ENCODE data around the gene TNXB. TPM values are rescaled to one million over a fixed set of nuclear protein-coding genes. Genes with fewer than 3 reads are reported as not detected.
"Not testable (repeated sequence)": the region's sequence is repeated elsewhere in the genome, so short reads cannot be mapped to it uniquely, and the experiment has no call there.

The TNXB gene
- total RNA-seq, 1 experiment from 2014 or later = 3.3 TPM

DNA sequence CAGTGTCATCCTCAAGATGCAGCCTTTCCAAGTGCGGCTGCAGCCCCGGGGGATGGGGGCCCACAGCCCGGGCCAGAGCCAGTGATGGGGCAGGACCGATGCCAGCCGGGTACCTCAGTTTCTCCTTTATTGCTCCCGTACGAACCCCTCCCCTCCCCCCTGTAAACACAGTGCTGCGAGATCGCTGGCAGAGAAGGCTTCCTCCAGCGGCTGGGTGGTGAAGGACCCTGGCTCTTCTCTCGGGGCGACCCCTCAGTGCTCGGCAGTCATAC lies 68.2 kb downstream of the TNXB start:
- DNase-seq; H3K4me3 ChIP-seq; H3K36me3 ChIP-seq; H3K9me3 ChIP-seq (replicated peaks); H3K27ac ChIP-seq; H3K27me3 ChIP-seq; H3K4me1 ChIP-seq: not testable (repeated sequence)

DNA sequence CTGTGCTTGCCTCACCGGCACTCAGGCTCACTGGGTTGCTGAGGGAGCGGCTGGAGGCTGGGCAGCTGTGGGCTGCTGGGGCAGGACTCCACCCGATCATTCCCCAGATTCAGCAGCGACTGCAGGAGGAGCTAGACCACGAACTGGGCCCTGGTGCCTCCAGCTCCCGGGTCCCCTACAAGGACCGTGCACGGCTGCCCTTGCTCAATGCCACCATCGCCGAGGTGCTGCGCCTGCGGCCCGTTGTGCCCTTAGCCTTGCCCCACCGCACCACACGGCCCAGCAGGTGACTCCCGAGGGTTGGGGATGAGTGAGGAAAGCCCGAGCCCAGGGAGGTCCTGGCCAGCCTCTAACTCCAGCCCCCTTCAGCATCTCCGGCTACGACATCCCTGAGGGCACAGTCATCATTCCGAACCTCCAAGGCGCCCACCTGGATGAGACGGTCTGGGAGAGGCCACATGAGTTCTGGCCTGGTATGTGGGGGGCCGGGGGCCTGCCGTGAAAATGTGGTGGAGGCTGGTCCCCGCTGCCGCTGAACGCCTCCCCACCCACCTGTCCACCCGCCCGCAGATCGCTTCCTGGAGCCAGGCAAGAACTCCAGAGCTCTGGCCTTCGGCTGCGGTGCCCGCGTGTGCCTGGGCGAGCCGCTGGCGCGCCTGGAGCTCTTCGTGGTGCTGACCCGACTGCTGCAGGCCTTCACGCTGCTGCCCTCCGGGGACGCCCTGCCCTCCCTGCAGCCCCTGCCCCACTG lies 68.7 kb downstream of the TNXB start:
- not testable (repeated sequence) for H3K27me3 ChIP-seq; DNase-seq; H3K36me3 ChIP-seq; H3K4me3 ChIP-seq; H3K9me3 ChIP-seq (replicated peaks); H3K4me1 ChIP-seq; H3K27ac ChIP-seq

- not testable (repeated sequence) for H3K36me3 ChIP-seq; DNase-seq; H3K27me3 ChIP-seq; H3K9me3 ChIP-seq (replicated peaks); H3K27ac ChIP-seq; H3K4me1 ChIP-seq; H3K4me3 ChIP-seq
These were observed 69.5 kb downstream of the TNXB start for GRCh38 chr6:32039321-32040274.

DNA sequence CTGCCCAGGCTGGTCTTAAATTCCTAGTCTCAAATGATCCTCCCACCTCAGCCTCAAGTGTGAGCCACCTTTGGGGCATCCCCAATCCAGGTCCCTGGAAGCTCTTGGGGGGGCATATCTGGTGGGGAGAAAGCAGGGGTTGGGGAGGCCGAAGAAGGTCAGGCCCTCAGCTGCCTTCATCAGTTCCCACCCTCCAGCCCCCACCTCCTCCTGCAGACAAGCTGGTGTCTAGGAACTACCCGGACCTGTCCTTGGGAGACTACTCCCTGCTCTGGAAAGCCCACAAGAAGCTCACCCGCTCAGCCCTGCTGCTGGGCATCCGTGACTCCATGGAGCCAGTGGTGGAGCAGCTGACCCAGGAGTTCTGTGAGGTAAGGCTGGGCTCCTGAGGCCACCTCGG lies 70.3 kb downstream of the TNXB start:
- H3K4me1 ChIP-seq; H3K36me3 ChIP-seq; H3K27ac ChIP-seq; H3K4me3 ChIP-seq; DNase-seq; H3K27me3 ChIP-seq; H3K9me3 ChIP-seq (replicated peaks): not testable (repeated sequence)

DNA sequence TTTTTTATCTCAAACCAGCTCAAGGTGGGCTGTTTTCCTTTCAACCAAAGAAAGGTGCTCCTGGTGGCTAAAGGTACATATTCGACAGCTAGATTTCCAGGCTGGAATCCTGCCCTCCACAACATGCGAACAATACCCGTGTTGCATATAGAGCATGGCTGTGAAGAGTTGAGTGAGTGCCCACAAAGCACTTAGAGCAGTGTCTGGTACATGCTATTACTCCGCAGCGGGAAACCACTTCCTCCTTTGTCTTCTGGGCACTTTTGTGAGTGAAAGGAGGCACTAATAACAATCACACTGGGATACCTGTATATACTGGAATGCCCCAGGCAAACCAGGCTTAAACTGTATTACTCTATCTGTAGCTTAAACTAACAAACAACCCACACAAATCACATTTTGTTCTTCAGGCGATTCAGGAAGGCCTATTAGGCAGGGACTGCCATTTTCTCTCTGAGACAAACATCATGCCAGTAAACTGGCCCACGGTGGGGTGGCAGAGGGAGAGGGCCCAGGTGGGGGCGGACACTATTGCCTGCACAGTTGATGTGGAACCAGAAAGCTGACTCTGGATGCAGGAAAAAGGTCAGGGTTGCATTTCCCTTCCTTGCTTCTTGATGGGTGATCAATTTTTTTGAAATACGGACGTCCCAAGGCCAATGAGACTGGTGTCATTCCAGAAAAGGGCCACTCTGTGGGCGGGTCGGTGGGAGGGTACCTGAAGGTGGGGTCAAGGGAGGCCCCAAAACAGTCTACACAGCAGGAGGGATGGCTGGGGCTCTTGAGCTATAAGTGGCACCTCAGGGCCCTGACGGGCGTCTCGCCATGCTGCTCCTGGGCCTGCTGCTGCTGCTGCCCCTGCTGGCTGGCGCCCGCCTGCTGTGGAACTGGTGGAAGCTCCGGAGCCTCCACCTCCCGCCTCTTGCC lies 71.3 kb downstream of the TNXB start, which contains the start of gene CYP21A2:
Gene CYP21A2 (plus strand): TSS at position 818 of the 927 bp plus-strand sequence. CDS start 8 bp downstream, at position 826.
- not testable (repeated sequence) for H3K9me3 ChIP-seq (replicated peaks); H3K27me3 ChIP-seq; DNase-seq

DNA sequence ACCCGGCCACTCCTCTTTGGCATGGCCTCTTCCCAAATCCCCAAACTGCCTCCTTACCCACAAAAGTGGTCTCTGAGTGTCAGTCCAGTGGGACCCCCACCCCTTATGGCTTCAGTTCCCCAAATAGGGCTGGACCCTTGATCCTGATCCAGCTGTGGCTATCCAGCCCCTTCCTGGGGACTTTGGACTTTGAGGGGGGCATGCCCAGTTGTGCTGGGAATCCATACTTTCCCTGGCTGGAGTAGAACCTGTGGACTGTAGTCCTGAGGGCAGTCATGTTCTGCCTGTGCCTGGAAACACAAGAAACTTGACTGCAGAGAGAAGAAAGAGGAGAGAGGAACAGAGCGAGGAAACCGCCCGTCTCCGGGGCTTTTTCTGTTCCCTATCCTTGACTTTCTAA lies 72.0 kb downstream of the TNXB start:
- H3K9me3 ChIP-seq (replicated peaks); DNase-seq: not testable (repeated sequence)

More for the DNA sequence above, 71.3 kb downstream of the TNXB start, which contains the start of gene CYP21A2:
- not testable (repeated sequence) for H3K27ac ChIP-seq, H3K36me3 ChIP-seq, H3K4me1 ChIP-seq, H3K4me3 ChIP-seq

DNA sequence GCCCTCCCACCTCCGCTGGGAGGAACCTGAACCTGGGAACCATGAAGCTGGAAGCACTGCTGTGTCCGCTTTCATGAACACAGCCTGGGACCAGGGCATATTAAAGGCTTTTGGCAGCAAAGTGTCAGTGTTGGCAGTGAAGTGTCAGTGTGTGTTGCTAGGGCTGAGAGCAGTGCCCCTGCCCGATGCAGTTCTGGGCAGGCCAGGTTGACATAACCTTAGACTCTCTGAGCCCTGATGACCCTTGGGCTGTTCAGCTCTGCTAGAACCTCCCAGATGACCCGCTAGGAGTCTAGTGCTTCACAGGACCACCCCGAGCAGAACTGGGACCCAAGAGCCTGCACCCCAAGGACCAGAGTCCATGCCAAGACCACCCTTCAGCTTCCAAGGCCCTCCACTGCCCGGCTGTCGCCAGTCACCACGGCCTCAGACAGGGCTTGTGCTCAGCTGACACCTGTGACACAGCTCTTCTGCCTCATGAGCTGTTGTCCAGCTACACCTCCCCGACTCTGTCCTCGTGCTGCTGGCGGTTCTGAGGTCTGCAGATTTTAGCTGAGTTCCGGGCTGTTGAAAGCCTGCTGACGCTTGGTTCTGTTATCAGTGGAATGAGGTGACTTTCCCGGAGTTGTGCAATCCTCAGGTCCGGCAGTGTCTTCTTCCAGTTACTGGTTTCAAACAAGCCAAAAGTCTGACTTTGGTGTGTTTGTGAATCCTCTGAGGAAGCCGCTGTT lies 73.7 kb downstream of the TNXB start:
- not testable (repeated sequence) for DNase-seq; H3K36me3 ChIP-seq; H3K4me3 ChIP-seq; H3K9me3 ChIP-seq (replicated peaks); H3K27me3 ChIP-seq; H3K27ac ChIP-seq; H3K4me1 ChIP-seq

More for the DNA sequence above, 72.0 kb downstream of the TNXB start:
- H3K4me3 ChIP-seq, H3K4me1 ChIP-seq, H3K27me3 ChIP-seq, H3K27ac ChIP-seq, H3K36me3 ChIP-seq: not testable (repeated sequence)

GRCh38 chr6:32029553-32029952 lies 79.6 kb downstream of the TNXB start:
- not testable (repeated sequence) for H3K4me3 ChIP-seq; H3K27ac ChIP-seq; H3K27me3 ChIP-seq; DNase-seq; H3K36me3 ChIP-seq; H3K4me1 ChIP-seq; H3K9me3 ChIP-seq (replicated peaks)

DNA sequence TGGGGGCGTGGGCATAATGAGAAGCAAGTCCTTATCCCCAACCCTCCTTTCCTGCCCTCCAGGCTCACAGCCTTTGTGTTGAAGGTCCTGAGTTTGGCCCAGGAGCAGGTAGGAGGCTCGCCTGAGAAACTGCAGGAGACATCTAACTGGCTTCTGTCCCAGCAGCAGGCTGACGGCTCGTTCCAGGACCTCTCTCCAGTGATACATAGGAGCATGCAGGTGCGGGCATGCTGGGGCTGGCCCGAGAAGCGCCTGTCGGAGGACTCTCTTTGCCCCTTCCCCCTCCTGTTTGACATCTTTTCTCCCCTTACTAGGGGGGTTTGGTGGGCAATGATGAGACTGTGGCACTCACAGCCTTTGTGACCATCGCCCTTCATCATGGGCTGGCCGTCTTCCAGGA lies 80.5 kb downstream of the TNXB start:
- not testable (repeated sequence) for H3K27me3 ChIP-seq; H3K4me3 ChIP-seq; H3K27ac ChIP-seq; H3K4me1 ChIP-seq; H3K36me3 ChIP-seq; DNase-seq; H3K9me3 ChIP-seq (replicated peaks)

DNA sequence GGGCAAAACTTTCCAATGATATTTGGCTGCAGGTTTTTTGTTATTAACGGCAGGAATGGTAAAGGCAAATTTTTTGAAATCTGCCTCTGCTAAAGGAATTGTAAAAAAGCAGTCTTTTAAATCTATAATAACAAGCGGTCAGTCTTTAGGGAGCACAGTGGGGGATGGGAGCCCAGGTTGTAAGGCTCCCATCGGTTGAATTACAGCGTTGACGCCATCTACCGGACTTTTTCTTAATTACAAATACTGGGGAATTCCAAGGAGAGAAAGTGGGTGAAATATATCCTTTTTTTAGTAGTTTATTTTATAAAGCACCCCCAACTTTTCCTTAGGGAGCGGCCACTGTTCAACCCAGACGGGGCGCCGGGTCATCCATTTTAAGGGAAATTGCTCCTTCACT lies 87.0 kb downstream of the TNXB start:
- not testable (repeated sequence) for H3K36me3 ChIP-seq; H3K27me3 ChIP-seq; H3K9me3 ChIP-seq (replicated peaks); H3K27ac ChIP-seq; H3K4me1 ChIP-seq; DNase-seq; H3K4me3 ChIP-seq

GRCh38 chr6:32014547-32014946 lies 94.6 kb downstream of the TNXB start, which contains the start of gene C4B:
C4B (plus strand) TSS chr6:32014795; CDS start chr6:32014846, 51 bp downstream.
- not testable (repeated sequence) for H3K27me3 ChIP-seq; H3K9me3 ChIP-seq (replicated peaks); H3K27ac ChIP-seq; H3K36me3 ChIP-seq; H3K4me3 ChIP-seq; H3K4me1 ChIP-seq; DNase-seq

DNA sequence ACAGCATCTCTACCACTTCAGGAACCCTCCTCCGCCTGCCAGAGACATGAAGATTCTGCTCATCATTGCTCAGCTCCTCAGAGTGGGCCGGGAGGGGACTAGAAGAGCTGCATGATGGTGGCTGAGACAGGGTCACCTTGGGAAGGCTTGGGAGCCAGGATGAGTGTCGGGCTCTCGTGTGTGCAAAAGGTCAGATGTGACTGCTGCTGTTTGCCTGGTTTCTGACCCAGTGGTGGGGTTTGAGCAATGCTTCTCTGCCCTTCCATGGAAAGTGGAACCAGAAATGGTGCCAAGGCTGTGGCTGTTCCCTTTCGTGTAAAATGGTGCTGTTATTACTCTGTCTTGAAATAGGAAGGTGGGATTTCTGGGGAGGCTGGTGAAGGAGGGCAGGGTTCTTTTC lies 95.4 kb downstream of the TNXB start:
- H3K36me3 ChIP-seq; H3K9me3 ChIP-seq (replicated peaks); H3K27me3 ChIP-seq; DNase-seq; H3K4me3 ChIP-seq; H3K27ac ChIP-seq; H3K4me1 ChIP-seq: not testable (repeated sequence)

DNA sequence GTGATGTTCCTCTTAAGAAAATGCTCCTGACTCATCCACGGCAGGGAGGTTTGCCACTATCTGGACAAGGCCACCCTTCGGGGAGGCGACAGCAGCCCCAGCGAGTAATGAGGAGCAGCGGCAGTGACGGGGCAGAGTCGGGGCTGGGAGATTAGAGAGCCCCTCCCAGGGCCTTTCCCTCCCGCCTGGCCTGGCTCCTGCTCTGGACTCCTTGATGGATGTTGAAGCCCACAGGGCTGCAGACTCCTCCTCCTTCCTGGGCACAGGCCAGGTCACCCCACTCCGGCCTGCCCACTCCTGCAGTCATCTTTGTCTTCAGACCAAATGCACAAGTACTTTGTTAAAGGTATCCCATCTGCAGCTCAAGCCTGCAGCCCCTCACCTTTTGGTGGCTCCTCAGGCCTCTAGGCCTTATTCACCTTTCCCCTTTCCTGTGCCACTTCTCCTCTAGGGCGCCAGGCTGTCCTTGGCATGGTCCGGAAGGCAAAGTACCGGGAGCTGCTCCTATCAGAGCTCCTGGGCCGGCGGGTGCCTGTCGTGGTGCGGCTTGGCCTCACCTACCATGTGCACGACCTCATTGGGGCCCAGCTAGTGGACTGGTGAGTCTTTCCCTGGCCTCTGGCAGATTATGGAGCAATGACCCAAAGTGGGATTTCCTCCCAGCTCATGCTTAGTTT lies 96.1 kb downstream of the TNXB start:
- H3K27me3 ChIP-seq; H3K4me3 ChIP-seq; H3K4me1 ChIP-seq; H3K9me3 ChIP-seq (replicated peaks); DNase-seq; H3K27ac ChIP-seq; H3K36me3 ChIP-seq: not testable (repeated sequence)
